SKM-1 treated with dmso at 0.1 percent for 144 hours (cell line): Measurements from ENCODE around the gene STOML1.
"Not testable (repeated sequence)": the region's sequence is repeated elsewhere in the genome, so short reads cannot be mapped to it uniquely, and the experiment has no call there.

Experiments
- DNase-seq: peaks from one replicate; lab custom pipeline; 2025; ENCODE audit not compliant: unreplicated experiment; lab: John Stamatoyannopoulos, UW

STOML1 gene

GRCh38 chr15:73965758-73966113, 26.4 kb downstream of the STOML1 start:
- DNase-seq, result no peak

GRCh38 chr15:73965094-73965757, 26.9 kb downstream of the STOML1 start:
- DNase-seq, result no peak

GRCh38 chr15:73964736-73965093, 27.4 kb downstream of the STOML1 start:
- DNase-seq, result peak; percentile 79

- no peak for DNase-seq
Observed at GRCh38 chr15:73962433-73962832, 29.7 kb downstream of the STOML1 start.

- not testable (repeated sequence) for DNase-seq
Observed at GRCh38 chr15:73960472-73961070, 31.5 kb downstream of the STOML1 start.

GRCh38 chr15:73959801-73960200, 32.3 kb downstream of the STOML1 start:
- DNase-seq, result no peak

GRCh38 chr15:73959012-73959581, 33.0 kb downstream of the STOML1 start:
- DNase-seq, result no peak

- DNase-seq, result no peak
Observed at GRCh38 chr15:73957785-73958184, 34.3 kb downstream of the STOML1 start.

GRCh38 chr15:73957276-73957675, 34.8 kb downstream of the STOML1 start:
- DNase-seq, result no peak

- DNase-seq, result no peak
Observed at GRCh38 chr15:73956743-73957135, 35.4 kb downstream of the STOML1 start.

GRCh38 chr15:73955861-73956742, 36.0 kb downstream of the STOML1 start:
- DNase-seq, result no peak

- no peak for DNase-seq
Observed at GRCh38 chr15:73955326-73955725, 36.8 kb downstream of the STOML1 start.

- no peak for DNase-seq
Observed at GRCh38 chr15:73954188-73955145, 37.6 kb downstream of the STOML1 start.

- DNase-seq, result no peak
Observed at GRCh38 chr15:73952913-73953750, 39.0 kb downstream of the STOML1 start.

GRCh38 chr15:73952171-73952912, 39.8 kb downstream of the STOML1 start:
- DNase-seq, result no peak

GRCh38 chr15:73951601-73952000, 40.5 kb downstream of the STOML1 start:
- no peak for DNase-seq

GRCh38 chr15:73950831-73951561, 41.1 kb downstream of the STOML1 start:
- DNase-seq, result peak; percentile 76

- no peak for DNase-seq
Observed at GRCh38 chr15:73950479-73950830, 41.6 kb downstream of the STOML1 start.
